SK-N-SH (cell line): ENCODE measurements around the gene P2RY12.

Experiments
- FOSL2 ChIP-seq: IDR thresholded peaks from 2 replicates; pipeline ENCODE4 v1.4.0; 2012; ENCODE audit warnings: low read depth, mild to moderate bottlenecking, moderate library complexity, borderline replicate concordance
- POLR2AphosphoS5 ChIP-seq: IDR thresholded peaks from 2 replicates; pipeline ENCODE4 v1.6.1; 2012; ENCODE audit warnings: low read depth, low read length
- YY1 ChIP-seq: IDR thresholded peaks from 2 replicates; pipeline ENCODE4 v1.4.0; 2012; ENCODE audit warnings: low read depth, mild to moderate bottlenecking
- TF ChIP-seq, protein P1 (sequence below): IDR thresholded peaks from 2 replicates; pipeline ENCODE4 v1.4.0; 2012; ENCODE audit warnings: low read depth
- TF ChIP-seq, protein P2 (sequence below): fragments of 200-600 bp; sonication (generic); IDR thresholded peaks from 2 replicates; pipeline ENCODE4 v1.6.1; 2017; ENCODE audit warnings: antibody characterized with exemption, mild to moderate bottlenecking, moderate library complexity

DNA sequence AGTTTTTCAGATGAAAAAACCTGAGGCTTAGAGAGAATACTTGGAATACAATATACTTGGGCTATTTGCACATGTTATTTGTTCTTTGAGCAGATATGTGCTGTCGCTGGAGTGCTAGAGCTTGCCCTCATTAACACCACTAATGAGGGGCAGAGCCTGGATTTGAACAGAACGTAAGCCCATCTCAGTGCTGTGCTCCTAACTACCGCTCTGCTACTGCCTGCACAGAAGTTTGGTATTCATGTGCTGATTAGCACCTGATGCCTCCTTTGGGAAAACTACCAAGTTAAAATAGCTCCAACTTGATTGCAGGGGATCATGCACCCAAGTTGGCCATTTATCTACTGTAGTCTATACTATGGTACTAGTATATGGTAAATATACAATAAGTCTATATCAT lies 71.6 kb downstream of the P2RY12 start:
- TF ChIP-seq FOSL2 (no peak), POLR2AphosphoS5 (no peak), YY1 (no peak)
- TF ChIP-seq, protein P1, sequence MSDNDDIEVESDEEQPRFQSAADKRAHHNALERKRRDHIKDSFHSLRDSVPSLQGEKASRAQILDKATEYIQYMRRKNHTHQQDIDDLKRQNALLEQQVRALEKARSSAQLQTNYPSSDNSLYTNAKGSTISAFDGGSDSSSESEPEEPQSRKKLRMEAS = no peak
- TF ChIP-seq, protein P2, sequence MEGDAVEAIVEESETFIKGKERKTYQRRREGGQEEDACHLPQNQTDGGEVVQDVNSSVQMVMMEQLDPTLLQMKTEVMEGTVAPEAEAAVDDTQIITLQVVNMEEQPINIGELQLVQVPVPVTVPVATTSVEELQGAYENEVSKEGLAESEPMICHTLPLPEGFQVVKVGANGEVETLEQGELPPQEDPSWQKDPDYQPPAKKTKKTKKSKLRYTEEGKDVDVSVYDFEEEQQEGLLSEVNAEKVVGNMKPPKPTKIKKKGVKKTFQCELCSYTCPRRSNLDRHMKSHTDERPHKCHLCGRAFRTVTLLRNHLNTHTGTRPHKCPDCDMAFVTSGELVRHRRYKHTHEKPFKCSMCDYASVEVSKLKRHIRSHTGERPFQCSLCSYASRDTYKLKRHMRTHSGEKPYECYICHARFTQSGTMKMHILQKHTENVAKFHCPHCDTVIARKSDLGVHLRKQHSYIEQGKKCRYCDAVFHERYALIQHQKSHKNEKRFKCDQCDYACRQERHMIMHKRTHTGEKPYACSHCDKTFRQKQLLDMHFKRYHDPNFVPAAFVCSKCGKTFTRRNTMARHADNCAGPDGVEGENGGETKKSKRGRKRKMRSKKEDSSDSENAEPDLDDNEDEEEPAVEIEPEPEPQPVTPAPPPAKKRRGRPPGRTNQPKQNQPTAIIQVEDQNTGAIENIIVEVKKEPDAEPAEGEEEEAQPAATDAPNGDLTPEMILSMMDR = no peak
